HG02970 (cell line): Measurements from ENCODE around the gene SARS1.

Experiments
- ATAC-seq: cut with Tn5 transposase; IDR thresholded peaks from one replicate; pipeline ENCODE4 v1.9.1; 2021; ENCODE audit warnings: mild to moderate bottlenecking, moderate library complexity, moderate number of reproducible peaks; ENCODE audit not compliant: unreplicated experiment, low FRiP score

The SARS1 gene

DNA sequence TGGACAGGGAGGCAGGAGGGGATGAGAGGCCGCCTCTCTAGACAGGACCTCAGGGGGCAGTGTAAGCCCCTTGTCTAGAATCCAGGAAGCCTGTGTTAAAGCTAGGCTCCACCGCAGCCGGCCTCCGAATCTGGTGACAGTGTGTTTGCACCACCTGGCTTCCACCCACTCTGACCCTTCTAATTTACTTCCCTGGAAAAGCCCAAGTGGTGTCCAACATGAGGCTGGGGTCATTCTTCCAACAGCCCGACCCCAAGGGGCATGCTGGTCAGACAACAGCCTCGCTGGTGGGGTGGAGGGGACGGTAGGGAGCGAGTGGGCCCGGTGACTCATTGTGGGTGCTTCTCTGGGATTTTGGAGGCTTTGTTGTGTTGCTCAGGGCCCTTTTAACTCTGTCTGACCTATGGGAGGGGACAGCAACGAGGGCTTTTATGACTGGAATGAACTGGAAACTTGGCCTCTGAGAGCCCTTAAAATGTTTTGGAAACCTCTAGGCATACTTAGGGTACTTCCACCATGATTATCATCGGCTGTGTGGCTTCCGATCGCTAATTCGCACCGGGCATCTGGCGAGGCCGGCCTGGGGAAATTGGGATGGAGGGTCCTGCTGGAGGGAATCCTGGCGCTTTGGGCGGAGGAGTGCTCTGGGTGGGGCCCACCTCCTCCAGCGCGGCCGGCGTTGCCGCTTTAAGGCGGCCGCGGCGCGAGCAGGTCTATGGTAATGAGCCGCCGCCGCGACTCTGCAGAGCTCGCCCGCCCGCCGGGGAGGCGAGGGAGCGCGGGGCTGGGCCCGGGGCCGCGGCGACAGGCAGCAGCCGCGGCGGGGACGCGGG, 35.3 kb downstream of the SARS1 start, which contains the start of gene CELSR2:
Gene CELSR2, plus strand, starts transcription at position 743 of the 833 bp plus-strand sequence. CDS start 541 bp downstream, outside the sequence.
- peak; percentile 62 for ATAC-seq

- peak; percentile 12 for ATAC-seq
These were observed 36.1 kb downstream of the SARS1 start for GRCh38 chr1:109249654-109250401.

- no peak for ATAC-seq
These were observed 36.9 kb downstream of the SARS1 start for GRCh38 chr1:109250454-109251276.

GRCh38 chr1:109251277-109252166, 37.8 kb downstream of the SARS1 start:
- no peak for ATAC-seq

DNA sequence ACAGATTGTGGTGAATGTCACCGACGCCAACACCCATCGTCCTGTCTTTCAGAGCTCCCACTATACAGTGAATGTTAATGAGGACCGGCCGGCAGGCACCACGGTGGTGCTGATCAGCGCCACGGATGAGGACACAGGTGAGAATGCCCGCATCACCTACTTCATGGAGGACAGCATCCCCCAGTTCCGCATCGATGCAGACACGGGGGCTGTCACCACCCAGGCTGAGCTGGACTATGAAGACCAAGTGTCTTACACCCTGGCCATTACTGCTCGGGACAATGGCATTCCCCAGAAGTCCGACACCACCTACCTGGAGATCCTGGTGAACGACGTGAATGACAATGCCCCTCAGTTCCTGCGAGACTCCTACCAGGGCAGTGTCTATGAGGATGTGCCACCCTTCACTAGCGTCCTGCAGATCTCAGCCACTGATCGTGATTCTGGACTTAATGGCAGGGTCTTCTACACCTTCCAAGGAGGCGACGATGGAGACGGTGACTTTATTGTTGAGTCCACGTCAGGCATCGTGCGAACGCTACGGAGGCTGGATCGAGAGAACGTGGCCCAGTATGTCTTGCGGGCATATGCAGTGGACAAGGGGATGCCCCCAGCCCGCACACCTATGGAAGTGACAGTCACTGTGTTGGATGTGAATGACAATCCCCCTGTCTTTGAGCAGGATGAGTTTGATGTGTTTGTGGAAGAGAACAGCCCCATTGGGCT, 38.6 kb downstream of the SARS1 start:
- ATAC-seq = no peak

DNA sequence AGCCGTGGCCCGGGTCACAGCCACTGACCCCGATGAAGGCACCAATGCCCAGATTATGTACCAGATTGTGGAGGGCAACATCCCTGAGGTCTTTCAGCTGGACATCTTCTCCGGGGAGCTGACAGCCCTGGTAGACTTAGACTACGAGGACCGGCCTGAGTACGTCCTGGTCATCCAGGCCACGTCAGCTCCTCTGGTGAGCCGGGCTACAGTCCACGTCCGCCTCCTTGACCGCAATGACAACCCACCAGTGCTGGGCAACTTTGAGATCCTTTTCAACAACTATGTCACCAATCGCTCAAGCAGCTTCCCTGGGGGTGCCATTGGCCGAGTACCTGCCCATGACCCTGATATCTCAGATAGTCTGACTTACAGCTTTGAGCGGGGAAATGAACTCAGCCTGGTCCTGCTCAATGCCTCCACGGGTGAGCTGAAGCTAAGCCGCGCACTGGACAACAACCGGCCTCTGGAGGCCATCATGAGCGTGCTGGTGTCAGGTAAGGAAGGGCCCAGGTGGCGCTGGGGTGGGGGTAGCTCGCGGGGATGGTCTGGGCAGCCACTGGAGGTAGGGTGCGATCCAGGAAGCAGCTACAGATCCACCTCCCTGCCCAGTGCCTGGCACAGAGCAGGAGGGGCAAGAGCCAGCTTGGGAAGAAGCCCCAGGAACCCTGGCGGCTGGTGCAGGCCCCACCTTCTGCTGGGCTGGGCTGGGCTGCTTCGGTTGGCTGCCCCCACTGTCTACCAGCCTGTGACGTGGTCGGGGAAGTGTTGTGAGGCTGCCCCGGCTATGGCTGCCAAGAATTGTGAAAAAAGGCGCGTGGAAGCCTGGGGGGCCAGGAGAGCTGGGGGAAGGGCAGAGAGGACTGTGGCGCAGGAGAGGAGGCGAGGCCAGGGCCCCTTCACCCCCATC, 39.4 kb downstream of the SARS1 start:
- ATAC-seq = no peak

- ATAC-seq = no peak
These were observed 40.3 kb downstream of the SARS1 start for GRCh38 chr1:109253803-109254620.

GRCh38 chr1:109254621-109255096, 40.9 kb downstream of the SARS1 start:
- ATAC-seq = no peak

DNA sequence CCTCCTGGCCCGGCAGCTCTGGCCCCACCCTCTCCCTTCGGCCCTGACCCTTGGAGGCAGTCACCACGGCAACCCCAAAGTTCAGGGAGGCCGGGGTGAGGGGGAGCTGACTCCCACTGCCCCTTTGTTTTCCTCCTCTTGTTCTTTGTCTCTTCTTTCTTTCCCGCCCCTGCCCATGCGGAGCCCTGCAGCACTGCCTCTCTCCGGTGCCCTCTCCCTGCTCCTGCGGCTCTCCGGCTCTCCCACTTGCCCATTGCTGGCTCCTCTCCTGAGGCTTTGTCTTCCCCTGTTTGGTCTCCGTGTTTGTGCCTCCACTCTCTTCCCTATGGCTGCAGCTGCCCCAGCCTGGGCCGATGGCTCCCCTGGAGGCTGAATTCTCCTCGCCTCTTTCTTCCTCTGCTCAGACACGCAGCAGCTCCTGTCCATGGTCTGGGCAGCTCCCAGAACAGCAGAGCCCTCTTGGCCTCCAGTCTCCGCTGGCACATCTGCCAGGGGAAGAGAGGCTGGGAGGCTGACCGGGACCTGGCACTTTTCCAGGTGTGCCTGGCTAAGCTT, 41.5 kb downstream of the SARS1 start:
- ATAC-seq = no peak

DNA sequence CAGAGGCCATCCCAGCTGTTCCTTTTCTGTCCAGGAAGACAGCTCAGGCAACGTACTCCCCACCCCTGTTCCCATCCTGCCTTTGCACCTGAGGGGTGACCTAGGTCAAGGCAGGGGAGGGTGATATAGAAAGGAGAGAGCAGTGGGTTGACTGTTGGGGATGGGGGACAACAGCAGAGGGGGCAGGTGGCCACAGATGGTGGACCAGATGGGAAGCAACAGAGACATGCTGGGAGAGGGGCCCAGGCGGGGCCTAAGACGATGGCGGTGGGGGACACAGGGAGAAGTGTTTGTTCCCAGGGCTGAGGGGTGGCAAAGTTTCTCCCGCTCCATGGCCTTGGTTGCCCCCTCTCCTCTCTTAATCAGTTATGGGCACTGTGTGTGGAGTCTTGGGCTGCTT, 42.0 kb downstream of the SARS1 start:
- ATAC-seq = no peak

DNA sequence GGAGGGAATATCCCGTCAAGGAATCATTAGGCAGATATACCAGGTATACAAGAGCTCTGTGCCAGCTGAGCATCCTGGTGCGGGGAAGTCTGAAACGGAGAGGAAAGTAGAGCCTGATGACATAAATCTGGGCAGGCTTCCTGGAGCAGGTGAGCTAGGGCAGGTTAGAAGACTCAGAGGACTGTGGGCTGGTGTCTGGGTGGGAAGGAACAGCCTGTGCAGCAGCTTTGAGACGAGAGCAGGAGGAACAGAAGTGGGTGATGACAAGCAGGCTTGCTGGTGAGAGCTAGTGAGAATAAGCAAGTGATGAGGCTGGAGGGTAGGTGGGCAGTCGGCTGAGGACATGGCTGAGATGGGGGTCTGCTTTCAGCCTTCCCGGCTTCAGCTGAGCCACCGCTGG, 42.4 kb downstream of the SARS1 start:
- no peak for ATAC-seq

DNA sequence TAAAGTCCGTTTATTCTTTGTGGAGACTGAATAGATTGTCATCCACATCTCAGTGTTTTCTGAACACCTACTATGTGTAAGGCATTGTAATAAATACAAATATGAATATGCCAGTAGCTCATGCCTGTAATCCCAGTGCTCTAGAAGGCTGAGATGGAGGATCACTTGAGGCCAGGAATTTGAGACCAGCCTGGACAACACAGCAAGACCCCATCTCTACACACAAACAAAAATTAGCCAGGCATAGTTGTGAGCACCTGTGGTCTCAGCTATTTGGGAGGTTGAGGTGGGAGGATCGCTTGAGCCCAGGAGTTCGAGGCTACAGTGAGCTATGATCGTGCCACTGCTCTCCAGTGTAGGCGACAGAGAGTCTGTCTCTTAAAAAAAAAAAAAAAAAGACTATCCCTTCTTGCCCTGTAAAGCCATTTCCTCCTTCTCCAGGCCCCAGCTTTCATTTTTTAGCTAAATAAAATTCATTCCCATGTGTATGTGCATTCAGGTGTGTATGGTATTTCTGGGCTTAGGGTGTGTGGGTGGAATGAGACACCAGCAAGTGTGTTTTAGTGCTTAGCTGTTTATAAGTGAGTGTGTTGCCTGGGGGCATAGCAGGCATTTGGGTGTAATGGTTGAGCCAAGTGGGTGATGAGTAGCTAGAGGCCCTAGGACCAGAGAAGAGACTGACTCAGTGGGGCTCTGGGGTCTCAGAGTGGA, 43.4 kb downstream of the SARS1 start:
- ATAC-seq = no peak

GRCh38 chr1:109257682-109258421, 44.1 kb downstream of the SARS1 start:
- ATAC-seq = no peak

DNA sequence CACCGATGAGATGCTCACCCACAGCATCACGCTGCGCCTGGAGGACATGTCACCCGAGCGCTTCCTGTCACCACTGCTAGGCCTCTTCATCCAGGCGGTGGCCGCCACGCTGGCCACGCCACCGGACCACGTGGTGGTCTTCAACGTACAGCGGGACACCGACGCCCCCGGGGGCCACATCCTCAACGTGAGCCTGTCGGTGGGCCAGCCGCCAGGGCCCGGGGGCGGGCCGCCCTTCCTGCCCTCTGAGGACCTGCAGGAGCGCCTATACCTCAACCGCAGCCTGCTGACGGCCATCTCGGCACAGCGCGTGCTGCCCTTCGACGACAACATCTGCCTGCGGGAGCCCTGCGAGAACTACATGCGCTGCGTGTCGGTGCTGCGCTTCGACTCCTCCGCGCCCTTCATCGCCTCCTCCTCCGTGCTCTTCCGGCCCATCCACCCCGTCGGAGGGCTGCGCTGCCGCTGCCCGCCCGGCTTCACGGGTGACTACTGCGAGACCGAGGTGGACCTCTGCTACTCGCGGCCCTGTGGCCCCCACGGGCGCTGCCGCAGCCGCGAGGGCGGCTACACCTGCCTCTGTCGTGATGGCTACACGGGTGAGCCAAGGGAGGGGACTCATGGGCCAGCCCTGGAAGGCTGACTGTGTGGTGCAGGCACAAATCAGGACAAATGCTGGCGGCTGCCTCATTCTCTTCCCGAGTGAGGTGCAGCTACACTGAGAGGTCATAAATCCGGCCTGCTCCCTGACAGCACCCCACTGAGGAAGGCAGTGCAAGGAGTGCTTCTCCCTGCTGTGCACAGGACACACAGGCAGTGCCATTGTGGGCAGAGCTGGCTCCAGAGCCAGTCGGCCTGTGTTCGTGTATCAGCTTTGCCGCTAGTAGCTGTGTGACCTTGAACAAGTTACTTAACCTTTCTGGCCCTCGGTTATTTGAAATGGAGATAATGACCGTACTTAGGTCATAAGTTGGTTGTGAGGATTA, 45.1 kb downstream of the SARS1 start:
- ATAC-seq = no peak
